BE2C (cell line): ENCODE data around the gene CBFA2T2.
"Not testable (repeated sequence)": the region's sequence is repeated elsewhere in the genome, so short reads cannot be mapped to it uniquely, and the experiment has no call there.

Source experiments
- DNase-seq: peaks from one replicate; pipeline ENCODE4 v3.0.0-alpha.2; 2020
- H3K27me3 ChIP-seq: fragments of 250-450 bp; sonication (Bioruptor Pico); 2 replicates; pipeline ENCODE4 v1.5.1; 2020; ENCODE audit warnings: mild to moderate bottlenecking
- H3K36me3 ChIP-seq: fragments of 250-450 bp; sonication (Bioruptor Pico); 2 replicates; pipeline ENCODE4 v1.5.1; 2020; ENCODE audit warnings: mild to moderate bottlenecking
- H3K4me1 ChIP-seq: fragments of 250-450 bp; sonication (Bioruptor Pico); 2 replicates; pipeline ENCODE4 v1.5.1; 2020
- H3K4me3 ChIP-seq: 2 replicates; pipeline ENCODE4 v1.5.1; 2011; ENCODE audit warnings: low read depth, low read length
- H3K9me3 ChIP-seq: fragments of 250-450 bp; sonication (Bioruptor Pico); 2 replicates; pipeline ENCODE4 v1.5.1; 2020
- TF ChIP-seq, protein P1 (sequence below): IDR thresholded peaks from 2 replicates; pipeline ENCODE4 v1.5.1; 2012; ENCODE audit warnings: mild to moderate bottlenecking, low read depth, low read length

The CBFA2T2 gene

DNA sequence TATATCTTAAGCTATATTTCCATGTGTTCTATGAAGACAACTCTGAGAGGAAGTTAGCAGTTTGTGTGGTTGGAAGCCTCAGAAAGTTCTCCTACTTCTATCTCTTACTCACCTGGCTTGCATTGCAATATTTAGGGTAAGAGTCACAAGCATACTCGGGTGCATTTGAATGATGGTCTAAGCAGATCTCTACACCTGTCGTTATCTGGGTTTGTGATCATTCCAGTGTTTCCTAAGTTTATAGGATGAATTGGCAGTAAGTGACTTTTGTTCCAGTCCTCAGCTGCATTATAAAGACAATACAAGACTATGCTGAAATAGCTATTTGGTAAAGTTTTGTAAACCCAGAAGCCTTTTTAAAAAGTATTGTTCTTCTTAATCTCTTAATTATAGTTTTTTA, 36.9 kb downstream of the CBFA2T2 start:
- Histone ChIP-seq H3K9me3 (no peaks in the 10 kb centered on the region), H3K36me3 (no peaks in the 10 kb centered on the region), H3K27me3 (no peaks in the 10 kb centered on the region), H3K4me3 (no peak overlapping the region), H3K4me1 (peaks cover 8% of the 10 kb centered on the region)
- TF ChIP-seq, protein P1, sequence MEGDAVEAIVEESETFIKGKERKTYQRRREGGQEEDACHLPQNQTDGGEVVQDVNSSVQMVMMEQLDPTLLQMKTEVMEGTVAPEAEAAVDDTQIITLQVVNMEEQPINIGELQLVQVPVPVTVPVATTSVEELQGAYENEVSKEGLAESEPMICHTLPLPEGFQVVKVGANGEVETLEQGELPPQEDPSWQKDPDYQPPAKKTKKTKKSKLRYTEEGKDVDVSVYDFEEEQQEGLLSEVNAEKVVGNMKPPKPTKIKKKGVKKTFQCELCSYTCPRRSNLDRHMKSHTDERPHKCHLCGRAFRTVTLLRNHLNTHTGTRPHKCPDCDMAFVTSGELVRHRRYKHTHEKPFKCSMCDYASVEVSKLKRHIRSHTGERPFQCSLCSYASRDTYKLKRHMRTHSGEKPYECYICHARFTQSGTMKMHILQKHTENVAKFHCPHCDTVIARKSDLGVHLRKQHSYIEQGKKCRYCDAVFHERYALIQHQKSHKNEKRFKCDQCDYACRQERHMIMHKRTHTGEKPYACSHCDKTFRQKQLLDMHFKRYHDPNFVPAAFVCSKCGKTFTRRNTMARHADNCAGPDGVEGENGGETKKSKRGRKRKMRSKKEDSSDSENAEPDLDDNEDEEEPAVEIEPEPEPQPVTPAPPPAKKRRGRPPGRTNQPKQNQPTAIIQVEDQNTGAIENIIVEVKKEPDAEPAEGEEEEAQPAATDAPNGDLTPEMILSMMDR: no peak
- DNase-seq: no peak

DNA sequence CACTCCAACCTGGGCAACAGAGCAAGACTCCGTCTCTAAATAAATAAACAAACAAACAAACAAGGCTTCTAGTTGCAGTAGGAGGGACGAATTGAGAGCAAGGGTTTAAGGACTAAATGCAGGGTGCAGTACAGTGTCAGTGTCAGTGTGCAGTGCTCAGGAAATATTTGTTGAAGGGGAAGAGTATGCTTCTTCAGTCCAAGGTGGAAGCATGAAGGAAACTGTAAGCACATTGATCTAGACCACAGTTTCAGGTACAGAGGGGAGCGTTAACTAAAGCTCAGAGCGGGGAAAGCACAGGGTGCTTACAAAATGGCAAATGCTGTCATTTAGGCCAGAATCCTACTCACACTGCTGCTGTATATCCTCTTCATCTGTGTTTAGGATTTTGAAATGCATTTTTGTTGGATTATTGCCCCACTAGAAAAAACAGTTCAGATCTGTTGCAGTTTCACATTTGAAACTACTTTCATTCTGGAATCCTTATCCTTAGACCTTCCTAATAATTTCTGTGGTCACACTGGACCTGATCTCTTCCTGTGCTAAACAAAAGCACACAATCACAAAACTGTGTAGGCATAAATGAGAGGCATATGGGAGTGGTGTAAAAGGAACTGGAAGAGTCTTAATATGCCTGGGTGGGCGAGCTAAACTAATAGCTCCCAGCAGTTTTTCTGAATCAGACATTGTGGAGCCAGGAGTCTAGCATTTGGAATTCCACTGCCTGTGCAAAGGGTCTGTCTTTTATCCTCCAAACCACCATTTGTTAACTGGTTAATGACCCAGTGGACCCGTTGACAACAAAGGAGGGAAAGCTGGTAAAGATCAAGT, 41.4 kb downstream of the CBFA2T2 start:
- TF ChIP-seq, protein P1: no peak
- Histone ChIP-seq H3K27me3 (no peaks in the 10 kb centered on the region), H3K36me3 (no peaks in the 10 kb centered on the region), H3K9me3 (no peaks in the 10 kb centered on the region), H3K4me1 (peaks cover 17% of the 10 kb centered on the region), H3K4me3 (no peak overlapping the region)
- DNase-seq: peak; percentile 17

DNA sequence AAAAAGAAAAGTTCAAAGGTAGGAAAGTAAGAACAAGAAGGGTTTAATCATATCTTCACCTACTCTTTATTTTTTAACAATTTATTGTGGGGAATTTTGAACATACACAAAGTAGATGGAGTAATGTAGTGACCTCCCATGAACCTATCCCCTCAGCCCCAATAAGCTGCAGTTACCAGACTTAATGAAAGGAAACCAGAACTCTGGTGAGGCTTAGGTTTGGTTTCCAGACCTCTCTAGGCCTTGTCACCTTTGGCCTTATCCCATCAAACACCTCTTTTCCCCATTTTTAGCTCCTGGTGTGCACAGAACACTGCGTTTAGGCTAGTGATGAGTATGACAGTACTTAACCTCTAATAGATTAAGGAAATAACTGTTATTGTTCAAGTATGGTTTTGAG, 42.0 kb downstream of the CBFA2T2 start:
- TF ChIP-seq, protein P1: no peak
- H3K4me3 ChIP-seq: no peak overlapping the region
- no peaks in the 10 kb centered on the region for H3K9me3 ChIP-seq
- peaks cover 17% of the 10 kb centered on the region for H3K4me1 ChIP-seq
- no peak for DNase-seq
- H3K36me3 ChIP-seq: no peaks in the 10 kb centered on the region
- H3K27me3 ChIP-seq: no peaks in the 10 kb centered on the region

DNA sequence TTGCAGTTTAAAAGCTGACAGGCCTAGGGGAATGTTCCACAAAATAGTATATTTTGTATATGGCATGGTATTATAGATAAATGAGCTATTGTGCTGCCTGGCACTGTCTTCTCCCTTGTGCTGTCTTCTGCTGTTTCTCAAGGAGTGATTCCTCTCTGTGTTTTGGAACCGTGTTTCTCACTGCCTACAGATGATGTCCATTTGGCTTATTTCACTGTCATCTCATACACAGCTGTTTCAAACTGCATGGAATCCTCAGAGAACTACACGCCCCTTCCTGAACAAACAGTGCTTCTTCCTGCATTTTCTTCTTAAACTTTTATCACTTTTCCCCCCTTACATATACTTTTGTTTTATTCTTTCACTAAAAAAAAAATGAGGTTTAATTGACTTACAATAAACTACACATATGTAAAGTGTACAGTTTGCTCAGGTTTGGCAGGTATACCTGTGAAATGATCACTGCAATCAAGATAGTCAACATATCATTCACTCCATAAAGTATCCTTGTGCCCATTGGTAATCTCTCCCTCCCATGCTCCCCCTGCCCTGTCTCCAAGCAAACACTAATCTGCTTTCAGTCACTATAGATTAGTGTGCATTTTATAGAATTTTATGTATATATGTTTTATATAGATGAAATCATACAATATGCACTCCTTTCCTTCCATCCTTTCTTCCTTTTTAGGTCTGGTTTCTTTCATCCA, 43.0 kb downstream of the CBFA2T2 start:
- Histone ChIP-seq H3K36me3 (no peaks in the 10 kb centered on the region), H3K27me3 (no peaks in the 10 kb centered on the region), H3K4me1 (peaks cover 17% of the 10 kb centered on the region), H3K4me3 (no peak overlapping the region), H3K9me3 (0 out of 2 replicates have a peak, but pooled peaks cover 2% of the 10 kb centered on the region)
- no peak for DNase-seq
- TF ChIP-seq, protein P1: no peak

DNA sequence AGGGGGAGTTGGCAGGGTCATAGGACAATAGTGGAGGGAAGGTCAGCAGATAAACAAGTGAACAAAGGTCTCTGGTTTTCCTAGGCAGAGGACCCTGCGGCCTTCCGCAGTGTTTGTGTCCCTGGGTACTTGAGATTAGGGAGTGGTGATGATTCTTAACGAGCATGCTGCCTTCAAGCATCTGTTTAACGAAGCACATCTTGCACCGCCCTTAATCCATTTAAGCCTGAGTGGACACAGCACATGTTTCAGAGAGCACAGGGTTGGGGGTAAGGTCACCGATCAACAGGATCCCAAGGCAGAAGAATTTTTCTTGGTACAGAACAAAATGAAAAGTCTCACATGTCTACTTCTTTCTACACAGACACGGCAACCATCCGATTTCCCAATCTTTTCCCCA, 45.8 kb downstream of the CBFA2T2 start:
- H3K36me3 ChIP-seq, H3K4me3 ChIP-seq, DNase-seq, H3K9me3 ChIP-seq, H3K27me3 ChIP-seq: not testable (repeated sequence)
- H3K4me1 ChIP-seq: peaks cover 20% of the 10 kb centered on the region

DNA sequence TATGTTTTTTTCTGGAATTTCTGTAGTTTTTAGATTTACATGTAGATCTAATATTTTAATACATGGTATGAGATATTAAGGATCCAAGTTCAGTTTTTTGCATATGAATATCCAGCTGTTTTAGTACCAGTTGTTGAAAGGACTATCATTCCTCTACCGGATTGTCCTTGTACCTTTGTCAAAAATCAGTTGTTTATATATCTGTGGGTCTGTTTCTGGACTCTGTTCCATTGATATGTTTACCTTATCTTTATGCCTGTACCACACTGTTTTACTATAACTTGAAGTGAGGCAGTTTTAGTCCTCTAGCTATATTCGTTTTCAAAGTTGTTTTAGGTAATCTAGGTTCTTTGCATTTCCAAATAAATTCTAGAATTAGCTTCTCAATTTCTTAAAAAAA, 47.7 kb downstream of the CBFA2T2 start:
- DNase-seq: no peak
- Histone ChIP-seq H3K9me3 (0 out of 2 replicates have a peak, but pooled peaks cover 2% of the 10 kb centered on the region), H3K4me1 (peaks cover 5% of the 10 kb centered on the region), H3K4me3 (no peak overlapping the region), H3K36me3 (no peaks in the 10 kb centered on the region), H3K27me3 (no peaks in the 10 kb centered on the region)
- TF ChIP-seq, protein P1: no peak
